ENCODE results near the gene FRMD7.
"Not testable (repeated sequence)": the region's sequence is repeated elsewhere in the genome, so short reads cannot be mapped to it uniquely, and the experiment has no call there.

Gene FRMD7

GRCh38 chrX:132127743-132128142 lies at the start of gene FRMD7:
TSS of gene FRMD7 (minus strand) at chrX:132128020. CDS start at chrX:132127844, 176 bp downstream.
- no peak within 1 kb of the TSS for H3K4me3 ChIP-seq (ENCODE audit: low read depth, low read length)
- TF ChIP-seq CTCF (IDR thresholded peaks at IDR 0.05; ENCODE audit: borderline replicate concordance, insufficient read depth, low read depth, low read length) = no peak

GRCh38 chrX:132173647-132174046 lies 45.8 kb upstream of the FRMD7 start:
- TF ChIP-seq CTCF (IDR thresholded peaks at IDR 0.05; ENCODE audit: borderline replicate concordance, insufficient read depth, low read depth, low read length) = no peak
- H3K4me3 ChIP-seq (ENCODE audit: low read depth, low read length) = no peak overlapping the region

GRCh38 chrX:132171881-132172280 lies 44.1 kb upstream of the FRMD7 start:
- no peak overlapping the region for H3K4me3 ChIP-seq (ENCODE audit: low read depth, low read length)
- TF ChIP-seq CTCF (IDR thresholded peaks at IDR 0.05; ENCODE audit: borderline replicate concordance, insufficient read depth, low read depth, low read length) = no peak

GRCh38 chrX:132171478-132171877 lies 43.7 kb upstream of the FRMD7 start:
- no peak for TF ChIP-seq CTCF (IDR thresholded peaks at IDR 0.05; ENCODE audit: borderline replicate concordance, insufficient read depth, low read depth, low read length)
- H3K4me3 ChIP-seq (ENCODE audit: low read depth, low read length) = no peak overlapping the region

- no peak for TF ChIP-seq CTCF (IDR thresholded peaks at IDR 0.05; ENCODE audit: borderline replicate concordance, insufficient read depth, low read depth, low read length)
- no peak overlapping the region for H3K4me3 ChIP-seq (ENCODE audit: low read depth, low read length)
These were observed 41.7 kb upstream of the FRMD7 start for GRCh38 chrX:132169554-132169953.

GRCh38 chrX:132165651-132166050 lies 37.8 kb upstream of the FRMD7 start:
- no peak overlapping the region for H3K4me3 ChIP-seq (ENCODE audit: low read depth, low read length)
- TF ChIP-seq CTCF (IDR thresholded peaks at IDR 0.05; ENCODE audit: borderline replicate concordance, insufficient read depth, low read depth, low read length) = no peak

GRCh38 chrX:132165005-132165404 lies 37.2 kb upstream of the FRMD7 start:
- H3K4me3 ChIP-seq (ENCODE audit: low read depth, low read length) = no peak overlapping the region
- no peak for TF ChIP-seq CTCF (IDR thresholded peaks at IDR 0.05; ENCODE audit: borderline replicate concordance, insufficient read depth, low read depth, low read length)

GRCh38 chrX:132163094-132163493 lies 35.3 kb upstream of the FRMD7 start:
- H3K4me3 ChIP-seq (ENCODE audit: low read depth, low read length) = not testable (repeated sequence)

Measured in GM12875 (cell line).